ENCODE measurements around the gene IKZF1. TPM values are rescaled to one million over a fixed set of nuclear protein-coding genes. Genes with fewer than 3 reads are reported as not detected.

IKZF1 gene
- total and polyA plus RNA-seq, 9 of the 15 experiments (the other 6 are each of a cell fraction or from before 2014, with no cell fraction given): 12.6 to 85.3 (median 44.7) TPM

- Histone ChIP-seq H3K9ac (ENCODE audit: insufficient read depth in 1 of 2, low read depth in 2 of 2, low read length in 2 of 2) (no peak overlapping the region), H3K9me3 (replicated peaks; ENCODE audit: control insufficient read depth, insufficient read depth, low read depth, low read length) (no peaks in the 10 kb centered on the region), H3K27me3 (ENCODE audit: control insufficient read depth in 2 of 2, insufficient read depth in 2 of 2, low read length in 2 of 2) (no peaks in the 10 kb centered on the region), H3K27ac (ENCODE audit: extremely low read depth, low read depth, low read length) (no peak overlapping the region), H3K4me2 (ENCODE audit: insufficient read depth, low read length) (no peak overlapping the region), H3K36me3 (ENCODE audit: control insufficient read depth, insufficient read depth, low read length) (peaks cover 4% of the 10 kb centered on the region; the same call in 2 of the 3 replicates), H4K20me1 (replicated peaks; ENCODE audit: control insufficient read depth, insufficient read depth, low read length) (no peaks in the 10 kb centered on the region), H3K9me1 (ENCODE audit: control insufficient read depth, insufficient read depth, low read length) (no peaks in the 10 kb centered on the region), H3K79me2 (ENCODE audit: control insufficient read depth, insufficient read depth, low read length) (peaks cover 33% of the 10 kb centered on the region), H2AFZ (ENCODE audit: low read depth, low read length) (no peak overlapping the region), H3K4me1 (replicated peaks in 1 of 2; ENCODE audit: control insufficient read depth in 2 of 2, insufficient read depth in 2 of 2, low read length in 2 of 2) (peaks cover 1 to 19% of the 10 kb centered on the region in 2 experiments; a peak in 4 of 5 replicates), H3K4me3 (no peak overlapping the region)
- TF ChIP-seq SRSF3 (IDR thresholded peaks at IDR 0.05; ENCODE audit: insufficient read depth, low read length) (no peak), ESRRB (CRISPR knock-in tag; IDR thresholded peaks at IDR 0.05; ENCODE audit: borderline replicate concordance) (no peak), JUNB (CRISPR knock-in tag; conservative IDR thresholded peaks at IDR 0.05) (no peak), TFAM (CRISPR knock-in tag; conservative IDR thresholded peaks at IDR 0.05) (no peak), RBFOX2 (IDR thresholded peaks at IDR 0.05; ENCODE audit: low read depth, low read length) (peak; percentile 7; the same call in 1 of the 2 replicates), ZFX (CRISPR knock-in tag; IDR thresholded peaks at IDR 0.05) (0 out of 2 replicates have a peak, but pooled peaks have one; percentile 16), ZBTB33 (CRISPR knock-in tag; IDR thresholded peaks at IDR 0.05) (peak; percentile 91; the same call in 1 of the 2 replicates)
- ChIA-PET CTCF (ENCODE audit: low intra/inter-chr PET ratio) (no interaction called here), POLR2A (no interaction called here)
- DNase-seq (ENCODE audit: extremely low read depth in 1 of 4, low spot score in 3 of 4) (no peak), ATAC-seq (no peak), FAIRE-seq (no peak)
- BruUV-seq (replicated peaks): no TSS peak
- in situ Hi-C loops (cut with MboI): no loop called here
- 90% methylated on average over 12 of the region's 28 CpGs for WGBS (ENCODE audit: insufficient coverage, low coverage, missing lambda C conversion rate)
- intact Hi-C loops (cut with micrococcal nuclease): no loop called here
These were observed 1.8 kb upstream of the IKZF1 start for GRCh38 chr7:50302486-50303334.
